ENCODE measurements around the gene OR1L1. TPM values are rescaled to one million over a fixed set of nuclear protein-coding genes. Genes with fewer than 3 reads are reported as not detected.

Gene OR1L1
- total and polyA plus RNA-seq, 9 of the 15 experiments (the other 6 are each of a cell fraction or from before 2014, with no cell fraction given) = not detected

- TF ChIP-seq ZNF592 (IDR thresholded peaks at IDR 0.05) (no peak), BCLAF1 (IDR thresholded peaks at IDR 0.05; ENCODE audit: borderline replicate concordance in 1 of 2, control insufficient read depth in 1 of 2, low read depth in 2 of 2, low read length in 1 of 2) (no peak), GABPB1 (CRISPR knock-in tag; IDR thresholded peaks at IDR 0.05) (no peak), RFX1 (IDR thresholded peaks at IDR 0.05) (no peak), KLF10 (CRISPR knock-in tag; IDR thresholded peaks at IDR 0.05) (no peak), STAG1 (CRISPR knock-in tag; IDR thresholded peaks at IDR 0.05; ENCODE audit: borderline replicate concordance) (no peak)
These were observed 11.0 kb downstream of the OR1L1 start (continued) for GRCh38 chr9:122672481-122672880.
